Measurements from ENCODE around the gene RAB4A. TPM values are rescaled to one million over a fixed set of nuclear protein-coding genes. Genes with fewer than 3 reads are reported as not detected.

Gene RAB4A
- total and polyA plus RNA-seq, 9 of the 15 experiments (the other 6 are each of a cell fraction or from before 2014, with no cell fraction given) = 8.3 to 61.0 (median 26.7) TPM

GRCh38 chr1:229334716-229335115 is 63.8 kb downstream of the RAB4A start:
- H4K20me1 ChIP-seq (replicated peaks; ENCODE audit: control insufficient read depth, insufficient read depth, low read length) = no peaks in the 10 kb centered on the region
- TF ChIP-seq HMBOX1 (IDR thresholded peaks at IDR 0.05) (no peak), NELFE (IDR thresholded peaks at IDR 0.05; ENCODE audit: insufficient read depth, insufficient read length) (no peak), U2AF1 (optimal IDR thresholded peaks at IDR 0.05; ENCODE audit: low read depth, low read length) (no peak), FOXA3 (CRISPR knock-in tag; conservative IDR thresholded peaks at IDR 0.05 in 1 of 2, IDR thresholded peaks at IDR 0.05 in 1 of 2) (no peak), CHD2 (IDR thresholded peaks at IDR 0.05; ENCODE audit: low read depth, low read length) (no peak), DIDO1 (tag; IDR thresholded peaks at IDR 0.05; ENCODE audit: low read depth) (no peak), BCL6 (CRISPR knock-in tag; IDR thresholded peaks at IDR 0.05) (no peak), NFRKB (IDR thresholded peaks at IDR 0.05; ENCODE audit: low read depth) (no peak), HDGF (IDR thresholded peaks at IDR 0.05) (no peak), RAD21 (CRISPR knock-in tag; conservative IDR thresholded peaks at IDR 0.05 in 1 of 2, IDR thresholded peaks at IDR 0.05 in 1 of 2) (no peak), ZNF165 (CRISPR knock-in tag; IDR thresholded peaks at IDR 0.05; ENCODE audit: borderline replicate concordance) (no peak), ZNF764 (CRISPR knock-in tag; IDR thresholded peaks at IDR 0.05; ENCODE audit: low read depth) (no peak), BACH1 (tag; IDR thresholded peaks at IDR 0.05) (no peak), ZNF668 (CRISPR knock-in tag; IDR thresholded peaks at IDR 0.05) (no peak), ZNF76 (CRISPR knock-in tag; IDR thresholded peaks at IDR 0.05; ENCODE audit: borderline replicate concordance) (no peak), LARP7 (IDR thresholded peaks at IDR 0.05) (no peak), NRF1 (conservative IDR thresholded peaks at IDR 0.05 in 1 of 2, IDR thresholded peaks at IDR 0.05 in 1 of 2) (no peak), ZKSCAN1 (IDR thresholded peaks at IDR 0.05; ENCODE audit: low read depth, low read length) (no peak)
- intact Hi-C loops (cut with micrococcal nuclease) (no loop called here), in situ Hi-C loops (cut with MboI) (no loop called here)
- no peaks in the 10 kb centered on the region for H3K9me1 ChIP-seq (ENCODE audit: control insufficient read depth, insufficient read depth, low read length)
- WGBS (ENCODE audit: insufficient coverage, low coverage, missing lambda C conversion rate) = 87% methylated on average over 2 of the region's 2 CpGs
- no peak overlapping the region for H3K9ac ChIP-seq (ENCODE audit: insufficient read depth in 1 of 2, low read depth in 2 of 2, low read length in 2 of 2)
- H3K27me3 ChIP-seq (ENCODE audit: control insufficient read depth in 2 of 2, insufficient read depth in 2 of 2, low read length in 2 of 2) = no peaks in the 10 kb centered on the region
- no peak overlapping the region for H2AFZ ChIP-seq (ENCODE audit: low read depth, low read length)
- H3K27ac ChIP-seq (ENCODE audit: extremely low read depth, low read depth, low read length) = no peak overlapping the region
- H3K79me2 ChIP-seq (ENCODE audit: control insufficient read depth, insufficient read depth, low read length) = peaks cover 65% of the 10 kb centered on the region
- FAIRE-seq (no peak), ATAC-seq (no peak), DNase-seq (ENCODE audit: extremely low read depth in 1 of 4, low spot score in 3 of 4) (no peak)
- CTCF ChIA-PET (ENCODE audit: low intra/inter-chr PET ratio) = no interaction called here
- peaks cover 3 to 5% of the 10 kb centered on the region in 2 experiments; a peak in 3 of 5 replicates for H3K4me1 ChIP-seq (replicated peaks in 1 of 2; ENCODE audit: control insufficient read depth in 2 of 2, insufficient read depth in 2 of 2, low read length in 2 of 2)
- H3K4me3 ChIP-seq = no peak overlapping the region
- peaks cover 13% of the 10 kb centered on the region; the same call in 2 of the 3 replicates for H3K36me3 ChIP-seq (ENCODE audit: control insufficient read depth, insufficient read depth, low read length)
- POLR2A ChIA-PET = interaction anchor here (1.5 kb wide), 1 partner anchor 11 kb away, joined by 4 read pairs; no protein-coding TSS in a partner anchor
- BruUV-seq (replicated peaks) = no TSS peak
- H3K9me3 ChIP-seq (replicated peaks; ENCODE audit: control insufficient read depth, insufficient read depth, low read depth, low read length) = no peaks in the 10 kb centered on the region; the same call in 1 of the 2 replicates
- H3K4me2 ChIP-seq (ENCODE audit: insufficient read depth, low read length) = no peak overlapping the region
